Aorta (tissue), 5 donors: ENCODE data around the gene ANK3. TPM values are rescaled to one million over a fixed set of nuclear protein-coding genes. Genes with fewer than 3 reads are reported as not detected.

Experiments
- ATAC-seq: fragments of 200-7000 bp; cut with Tn5 transposase; one replicate; pipeline ENCODE4 v1.9.1; 2022; ENCODE audit warnings: moderate library complexity; ENCODE audit not compliant: low FRiP score
- DNase-seq, 2 donors: peaks; one replicate each; pipeline ENCODE4 v3.0.0-alpha.2; 2020
- H3K27ac ChIP-seq, 2 donors: one replicate each; pipeline ENCODE4 v1.5.1; 2013; ENCODE audit warnings: low read length in 2 of 2, mild to moderate bottlenecking in 2 of 2, moderate library complexity in 2 of 2, control low read depth in 1 of 2, inconsistent platforms in 1 of 2, low read depth in 1 of 2
- H3K27me3 ChIP-seq, 2 donors: one replicate each; pipeline ENCODE4 v1.6.1; 2013; ENCODE audit warnings: control low read depth in 1 of 2, low read length in 1 of 2, mild to moderate bottlenecking in 1 of 2, moderate library complexity in 1 of 2; ENCODE audit not compliant: insufficient read depth in 2 of 2, control insufficient read depth in 1 of 2
- H3K36me3 ChIP-seq, 2 donors: one replicate each; pipeline ENCODE4 v1.6.1; 2013; ENCODE audit warnings: control low read depth in 1 of 2, low read length in 1 of 2, mild to moderate bottlenecking in 1 of 2; ENCODE audit not compliant: insufficient read depth in 2 of 2, control insufficient read depth in 1 of 2
- H3K4me1 ChIP-seq, 2 donors: one replicate each; pipeline ENCODE4 v1.6.1; 2013; ENCODE audit warnings: low read length in 2 of 2, control low read depth in 1 of 2, mild to moderate bottlenecking in 1 of 2, moderate library complexity in 1 of 2; ENCODE audit not compliant: insufficient read depth in 2 of 2, control insufficient read depth in 1 of 2
- H3K4me3 ChIP-seq, 2 donors: one replicate each; pipeline ENCODE4 v1.5.1; 2013; ENCODE audit warnings: low read length in 2 of 2, control low read depth in 1 of 2, mild to moderate bottlenecking in 1 of 2
- H3K9me3 ChIP-seq: one replicate; pipeline ENCODE4 v1.6.1; 2013; ENCODE audit warnings: mild to moderate bottlenecking, low read length; ENCODE audit not compliant: control insufficient read depth
- WGBS, 2 donors: extraction: QIAGEN DNeasy Blood & Tissue Kit; methylation state at CpG; one replicate each; pipeline ENCODE4 v1.1.7; 2013; 5-methylcytosine and 5-hydroxymethylcytosine counted together
- intact Hi-C, 2 donors: fragments of 100-400 bp; cut with DNase I; formaldehyde crosslinking; loops; one replicate each; pipeline versions ENCODE4 v1.14.2 to v1.15.0; 2022
- polyA plus RNA-seq, 2 donors: library from polyadenylated mRNA; stranded (reverse); fragments of 200-250 nt; gene quantifications; one replicate each; pipeline ENCODE4 v1.2.3, GENCODE V29; 2013
- total RNA-seq, 2 donors: library from RNA; stranded (reverse); fragmentation: NEBNext Ultra II Directional; extraction: Animal tissue kit (Norgen Biotek cat#: 25700); gene quantifications; one replicate each; pipeline ENCODE4 v1.2.1, GENCODE V29; 2021
- donor health status: healthy with polysubstance abuse.
- donor health status: Bipolar disorder and iron deficiency.
- donor health status: DM: no; HTN: no; CAD: no.
- donor health status: DM: no; HTN: no; CAD: no.
- donor health status: DM: yes; HTN: yes; CAD: no.

ANK3 gene
- total and polyA plus RNA-seq, 4 donors, result 16.5 to 38.2 (median 20.6) TPM

DNA sequence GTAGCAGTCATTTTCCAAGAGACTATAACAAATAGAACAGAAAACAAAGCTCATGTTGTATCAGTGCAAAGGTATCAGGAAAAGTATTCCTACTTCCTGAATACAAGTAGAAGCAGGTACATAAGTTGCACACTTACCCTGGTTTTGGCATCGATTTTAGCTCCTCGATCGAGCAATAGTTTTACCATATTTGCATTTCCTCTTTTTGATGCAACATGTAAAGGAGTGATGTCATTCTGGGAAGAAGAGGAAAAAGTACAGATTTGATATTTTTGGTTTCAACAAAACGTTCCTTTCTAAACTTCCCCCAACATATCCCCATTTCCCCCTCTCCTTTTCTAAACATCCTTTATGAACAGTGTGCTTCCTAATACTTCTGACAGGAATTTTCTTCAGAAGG lies 155.1 kb downstream of the ANK3 start:
- WGBS, 2 donors, result 65 to 76% methylated on average over 4 of the region's 4 CpGs
- H3K9me3 ChIP-seq, result no peaks in the 10 kb centered on the region
- H3K4me3 ChIP-seq, result no peak overlapping the region
- H3K27ac ChIP-seq, result no peak overlapping the region
- ATAC-seq (no peak), DNase-seq (no peak)
- intact Hi-C loops, result loop anchor here in 1 of 2 donors (10.0 kb wide), 1 partner anchor 200 kb away; no protein-coding TSS in a partner anchor
- no peaks in the 10 kb centered on the region for H3K27me3 ChIP-seq
- H3K36me3 ChIP-seq, result no peaks in the 10 kb centered on the region
- H3K4me1 ChIP-seq, result no peaks in the 10 kb centered on the region

DNA sequence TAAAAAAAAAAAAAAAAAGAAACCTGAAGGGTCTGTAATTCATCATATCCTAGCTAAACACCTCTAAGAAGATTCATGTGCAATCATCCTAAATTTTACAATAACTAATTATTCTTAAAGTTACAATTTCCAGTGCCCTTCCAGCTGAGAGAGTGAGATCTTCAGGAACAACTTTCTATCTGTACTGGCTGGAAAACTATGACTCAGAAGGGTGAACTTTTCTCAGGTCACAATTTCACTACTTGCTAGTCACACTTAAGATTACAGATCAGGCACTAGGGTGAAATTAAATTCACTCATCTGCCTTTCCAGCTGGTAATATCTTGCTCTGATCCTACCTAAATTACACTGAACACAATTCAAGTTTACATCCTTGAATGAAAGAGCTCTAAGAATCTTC lies 158.8 kb downstream of the ANK3 start:
- no peaks in the 10 kb centered on the region for H3K36me3 ChIP-seq
- H3K9me3 ChIP-seq, result no peaks in the 10 kb centered on the region
- no peak for ATAC-seq
- no peak overlapping the region for H3K4me3 ChIP-seq
- H3K27ac ChIP-seq, result no peak overlapping the region
- intact Hi-C loops, result loop anchor here in 1 of 2 donors (10.0 kb wide), 1 partner anchor 204 kb away; no protein-coding TSS in a partner anchor
- H3K4me1 ChIP-seq, result no peaks in the 10 kb centered on the region
- no peaks in the 10 kb centered on the region for H3K27me3 ChIP-seq
- no peak for DNase-seq

- H3K27ac ChIP-seq, result no peak overlapping the region
- no peaks in the 10 kb centered on the region for H3K27me3 ChIP-seq
- DNase-seq, result no peak
- ATAC-seq, result no peak
- no peak overlapping the region for H3K4me3 ChIP-seq
- no peaks in the 10 kb centered on the region for H3K4me1 ChIP-seq
- intact Hi-C loops, result no loop called here
- no peaks in the 10 kb centered on the region for H3K9me3 ChIP-seq
- no peaks in the 10 kb centered on the region for H3K36me3 ChIP-seq
- 46 to 47% methylated on average over 8 of the region's 8 CpGs for WGBS, 2 donors
Observed at GRCh38 chr10:60224066-60224705, 165.5 kb downstream of the ANK3 start.

DNA sequence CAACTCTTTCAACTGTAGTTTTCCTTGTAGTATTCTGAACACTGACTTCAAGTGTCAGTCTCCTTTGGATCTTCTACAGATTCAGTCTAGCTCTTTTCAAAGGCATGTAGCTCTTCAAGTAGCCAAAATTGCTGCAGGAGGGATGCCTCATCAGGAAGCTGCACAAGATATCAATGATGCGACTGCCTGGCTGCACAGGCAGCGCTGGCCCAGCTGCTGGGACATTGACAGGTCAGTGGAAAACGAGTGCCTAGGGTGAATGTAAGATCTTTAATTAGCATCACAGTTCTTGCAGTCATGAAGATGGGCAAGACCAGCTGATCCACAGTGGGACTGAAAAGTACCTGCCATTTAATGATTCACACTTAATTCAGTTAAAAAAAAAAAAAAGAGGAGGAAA lies 167.6 kb downstream of the ANK3 start:
- Histone ChIP-seq H3K36me3 (no peaks in the 10 kb centered on the region), H3K27ac (no peak overlapping the region), H3K4me1 (no peaks in the 10 kb centered on the region), H3K9me3 (no peaks in the 10 kb centered on the region), H3K4me3 (no peak overlapping the region), H3K27me3 (no peaks in the 10 kb centered on the region)
- WGBS, 2 donors, result 77 to 78% methylated on average over 3 of the region's 3 CpGs
- intact Hi-C loops, result no loop called here
- no peak for ATAC-seq
- no peak for DNase-seq

DNA sequence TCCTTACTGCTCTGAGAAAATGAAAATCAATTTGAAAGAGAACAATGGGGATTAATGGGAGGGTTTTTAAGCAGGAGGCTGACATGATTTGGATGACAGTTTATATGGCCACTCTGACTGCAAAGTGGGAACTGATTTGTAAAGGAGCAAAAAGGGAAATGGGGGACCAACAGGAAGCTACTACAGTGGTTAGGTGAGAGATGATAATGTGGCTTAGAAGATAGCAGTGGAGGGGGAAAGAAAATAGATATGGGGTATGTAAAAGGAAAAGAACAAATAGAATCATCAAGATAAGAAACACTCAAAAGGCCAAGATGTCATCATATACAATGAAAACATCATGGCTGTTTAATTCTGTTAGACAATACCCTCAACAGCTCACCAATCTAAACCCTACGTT lies 177.5 kb downstream of the ANK3 start:
- WGBS, 2 donors, result 94 to 97% methylated on average over 1 of the region's 1 CpG
- H3K27me3 ChIP-seq, result no peaks in the 10 kb centered on the region
- no peak overlapping the region for H3K4me3 ChIP-seq
- peaks cover 2% of the 10 kb centered on the region for H3K9me3 ChIP-seq
- H3K36me3 ChIP-seq, result no peaks in the 10 kb centered on the region
- intact Hi-C loops, result no loop called here
- DNase-seq (no peak), ATAC-seq (no peak)
- H3K4me1 ChIP-seq, result peaks cover 0 to 3% of the 10 kb centered on the region in 2 donors
- no peak overlapping the region for H3K27ac ChIP-seq

DNA sequence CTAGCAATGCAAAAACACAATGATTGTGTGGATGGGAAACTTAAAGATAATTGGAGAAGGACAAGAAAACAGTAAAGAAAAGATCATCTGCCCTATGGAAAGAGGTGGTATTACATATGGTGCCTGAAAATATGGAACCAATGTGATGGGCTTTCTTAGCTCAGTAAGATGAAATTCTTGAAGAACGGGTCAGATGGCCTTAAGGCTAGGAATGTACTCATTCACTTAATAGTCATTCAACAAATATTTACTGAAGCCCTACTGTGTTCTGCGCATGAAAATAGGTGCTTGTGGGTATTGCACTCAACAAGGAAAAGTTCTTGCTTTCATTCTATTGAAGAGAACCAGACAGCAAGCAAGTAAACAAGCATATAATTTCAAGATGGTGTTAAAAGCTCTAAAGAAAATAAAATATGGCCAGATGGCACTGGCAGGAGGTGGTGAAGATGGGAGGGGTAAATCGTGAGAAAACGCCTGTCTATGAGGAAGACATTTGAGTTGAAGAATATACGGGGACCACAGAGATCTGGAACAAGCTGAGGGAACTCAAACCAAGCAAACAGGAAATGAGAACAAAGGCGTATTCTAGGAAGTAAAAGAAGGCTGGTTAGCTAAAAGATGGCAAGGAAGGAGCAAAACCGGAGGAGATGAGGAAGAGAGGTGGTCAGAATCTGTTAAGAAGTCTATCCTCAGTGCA lies 179.7 kb downstream of the ANK3 start:
- Histone ChIP-seq H3K4me1 (peaks cover 0 to 3% of the 10 kb centered on the region in 2 donors), H3K27me3 (no peaks in the 10 kb centered on the region), H3K36me3 (no peaks in the 10 kb centered on the region), H3K9me3 (peaks cover 2% of the 10 kb centered on the region), H3K4me3 (no peak overlapping the region), H3K27ac (no peak overlapping the region)
- DNase-seq, result no peak
- WGBS, 2 donors, result 77 to 81% methylated on average over 7 of the region's 7 CpGs
- no peak for ATAC-seq
- intact Hi-C loops, result loop anchor here in 1 of 2 donors (2.0 to 5.0 kb wide), 4 partner anchors 93 to 583 kb away; no protein-coding TSS in a partner anchor

DNA sequence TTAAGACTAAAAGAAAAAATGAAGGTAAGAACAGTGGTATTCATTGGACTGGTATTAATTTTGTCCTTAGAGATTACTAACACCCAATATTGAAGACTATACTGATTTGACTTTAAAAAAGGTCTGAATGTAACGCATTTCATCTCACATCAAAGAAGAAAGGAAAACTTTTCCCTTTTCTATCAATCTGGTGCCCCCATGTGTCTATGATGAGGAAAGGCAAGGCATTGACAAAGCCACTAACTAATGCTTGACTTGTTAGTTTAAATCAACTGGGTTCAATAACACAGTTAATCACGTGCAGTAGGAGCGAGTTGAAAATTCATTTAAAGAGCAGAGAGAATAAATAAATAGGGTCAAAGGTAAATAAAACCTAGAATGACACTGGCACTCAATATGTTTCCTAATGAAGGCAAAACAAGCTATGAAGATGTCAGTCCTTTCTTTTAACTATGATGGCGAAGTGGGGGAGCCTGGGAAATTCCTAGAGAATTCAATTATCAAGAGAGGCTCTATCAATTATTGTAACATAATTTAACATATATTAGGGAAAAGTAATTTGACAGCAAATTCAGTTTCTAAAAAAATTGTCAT lies 180.9 kb downstream of the ANK3 start:
- WGBS, 2 donors, result 29 to 30% methylated on average over 4 of the region's 4 CpGs
- DNase-seq (no peak), ATAC-seq (no peak)
- Histone ChIP-seq H3K4me1 (peaks cover 0 to 3% of the 10 kb centered on the region in 2 donors), H3K36me3 (no peaks in the 10 kb centered on the region), H3K27me3 (no peaks in the 10 kb centered on the region), H3K9me3 (peaks cover 2% of the 10 kb centered on the region), H3K27ac (no peak overlapping the region), H3K4me3 (no peak overlapping the region)
- intact Hi-C loops, result loop anchor here (1.0 to 5.0 kb wide), 6 partner anchors 91 to 581 kb away; no protein-coding TSS in a partner anchor

GRCh38 chr10:60207894-60208293 lies 181.8 kb downstream of the ANK3 start:
- DNase-seq (no peak), ATAC-seq (no peak)
- intact Hi-C loops, result loop anchor here (1.0 to 5.0 kb wide), 6 partner anchors 91 to 581 kb away; no protein-coding TSS in a partner anchor
- Histone ChIP-seq H3K9me3 (peaks cover 2% of the 10 kb centered on the region), H3K27ac (no peak overlapping the region), H3K4me1 (peaks cover 0 to 4% of the 10 kb centered on the region in 2 donors), H3K36me3 (no peaks in the 10 kb centered on the region), H3K4me3 (no peak overlapping the region), H3K27me3 (no peaks in the 10 kb centered on the region)
- 30 to 31% methylated on average over 5 of the region's 5 CpGs for WGBS, 2 donors
